GM19455 (cell line): ENCODE data around the gene TMEM89.
A peak's percentile ranks its signal among the peaks of the same experiment; 100 is the strongest.

Experiments used
- ATAC-seq: cut with Tn5 transposase; IDR thresholded peaks from one replicate; pipeline ENCODE4 v1.9.1; 2021; ENCODE audit not compliant: unreplicated experiment

The TMEM89 gene

GRCh38 chr3:48642605-48643004 is 21.0 kb upstream of the TMEM89 start:
- no peak for ATAC-seq

GRCh38 chr3:48641396-48641795 is 19.8 kb upstream of the TMEM89 start:
- no peak for ATAC-seq

- no peak for ATAC-seq
These were observed 18.5 kb upstream of the TMEM89 start for GRCh38 chr3:48639944-48640606.

GRCh38 chr3:48637305-48637704 is 15.7 kb upstream of the TMEM89 start:
- ATAC-seq = no peak

- ATAC-seq = no peak
These were observed 14.6 kb upstream of the TMEM89 start for GRCh38 chr3:48636149-48636655.

- peak; percentile 92 for ATAC-seq
These were observed 13.9 kb upstream of the TMEM89 start, which contains the start of gene SLC26A6 for GRCh38 chr3:48635222-48636021. TSS of gene SLC26A6 (minus strand) at chr3:48635461. CDS start at chr3:48635393, 68 bp downstream.

- ATAC-seq = peak; percentile 37
These were observed 13.2 kb upstream of the TMEM89 start for GRCh38 chr3:48634661-48635221.

- ATAC-seq = no peak
These were observed 12.2 kb upstream of the TMEM89 start for GRCh38 chr3:48633743-48634142.

- no peak for ATAC-seq
These were observed 11.7 kb upstream of the TMEM89 start for GRCh38 chr3:48633256-48633655.

- ATAC-seq = no peak
These were observed 10.2 kb upstream of the TMEM89 start for GRCh38 chr3:48631516-48632448.

- ATAC-seq = no peak
These were observed 9.3 kb upstream of the TMEM89 start for GRCh38 chr3:48630833-48631232.

- ATAC-seq = no peak
These were observed 8.8 kb upstream of the TMEM89 start for GRCh38 chr3:48630407-48630806.

- no peak for ATAC-seq
These were observed 8.3 kb upstream of the TMEM89 start for GRCh38 chr3:48629894-48630293.

- ATAC-seq = no peak
These were observed 6.9 kb upstream of the TMEM89 start for GRCh38 chr3:48628277-48629017.

GRCh38 chr3:48625600-48625999 is 4.0 kb upstream of the TMEM89 start:
- no peak for ATAC-seq

- ATAC-seq = no peak
These were observed 3.2 kb upstream of the TMEM89 start for GRCh38 chr3:48624767-48625166.

GRCh38 chr3:48623851-48624547 is 2.4 kb upstream of the TMEM89 start:
- no peak for ATAC-seq

GRCh38 chr3:48619541-48620524 is 1.7 kb downstream of the TMEM89 start:
- no peak for ATAC-seq
